ENCODE data around the gene GTF3C6.
"Not testable (repeated sequence)": the region's sequence is repeated elsewhere in the genome, so short reads cannot be mapped to it uniquely, and the experiment has no call there.

GTF3C6 gene

DNA sequence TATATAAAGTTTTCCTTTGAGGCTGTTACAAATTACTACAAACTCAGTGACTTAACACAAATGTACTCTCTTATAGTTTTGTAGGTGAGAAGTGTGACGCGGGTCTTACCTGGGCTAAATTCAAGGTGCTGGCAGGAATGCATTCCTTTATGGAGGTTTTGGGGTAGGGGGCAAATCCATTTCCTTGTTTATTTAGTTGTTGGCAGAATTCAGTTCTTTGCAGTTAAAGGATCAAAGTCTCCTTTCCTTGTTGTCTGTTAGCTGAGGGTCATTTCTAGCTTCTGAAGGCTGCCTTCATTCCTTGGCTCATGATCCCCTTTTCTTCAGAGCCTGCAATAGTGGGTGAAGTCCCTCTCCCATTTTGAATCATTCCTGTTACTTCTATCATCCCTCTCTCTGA is 10.2 kb downstream of the GTF3C6 start:
- intact Hi-C loops (cut with DNase I); DNase-seq: not testable (repeated sequence)

DNA sequence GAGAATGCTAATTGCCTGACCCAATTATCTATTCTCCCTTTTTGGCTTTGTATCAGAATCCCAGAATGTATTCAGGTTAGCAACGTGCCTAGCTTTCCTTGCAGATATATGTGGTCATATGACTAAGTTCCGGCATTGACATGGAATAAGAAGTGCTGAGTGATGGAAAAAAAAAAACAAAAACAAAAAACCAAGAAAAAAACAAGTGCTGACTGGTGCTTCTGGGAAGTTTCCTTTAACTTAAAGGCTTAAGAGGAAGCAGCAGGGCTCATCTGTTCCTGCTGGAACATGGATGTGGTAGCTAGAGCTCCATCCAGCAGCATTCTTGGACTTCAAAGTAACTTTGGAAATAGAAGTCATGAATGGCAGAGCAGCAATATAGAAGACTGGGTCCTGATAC is 13.0 kb downstream of the GTF3C6 start:
- intact Hi-C loops (cut with DNase I) = no loop called here
- no peak for DNase-seq

DNA sequence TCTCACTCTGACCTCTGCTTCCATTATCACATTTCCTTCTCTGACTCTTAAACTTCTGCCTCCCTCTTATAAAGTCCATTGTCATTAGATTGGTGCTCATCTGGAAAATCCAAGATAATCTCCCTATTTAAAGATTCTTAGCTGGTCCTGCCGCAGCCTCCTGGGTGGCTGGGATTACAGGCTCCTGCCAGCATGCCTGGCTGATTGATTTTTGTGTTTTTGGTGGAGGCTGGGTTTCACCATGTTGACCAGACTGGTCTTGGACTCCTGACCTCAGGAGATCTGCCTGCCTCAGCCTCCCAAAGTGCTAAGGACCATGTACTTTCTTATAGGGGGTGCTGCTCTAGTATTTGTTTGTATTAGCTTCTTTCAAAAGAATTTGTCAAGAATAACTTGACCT is 18.1 kb downstream of the GTF3C6 start:
- no peak for DNase-seq

DNA sequence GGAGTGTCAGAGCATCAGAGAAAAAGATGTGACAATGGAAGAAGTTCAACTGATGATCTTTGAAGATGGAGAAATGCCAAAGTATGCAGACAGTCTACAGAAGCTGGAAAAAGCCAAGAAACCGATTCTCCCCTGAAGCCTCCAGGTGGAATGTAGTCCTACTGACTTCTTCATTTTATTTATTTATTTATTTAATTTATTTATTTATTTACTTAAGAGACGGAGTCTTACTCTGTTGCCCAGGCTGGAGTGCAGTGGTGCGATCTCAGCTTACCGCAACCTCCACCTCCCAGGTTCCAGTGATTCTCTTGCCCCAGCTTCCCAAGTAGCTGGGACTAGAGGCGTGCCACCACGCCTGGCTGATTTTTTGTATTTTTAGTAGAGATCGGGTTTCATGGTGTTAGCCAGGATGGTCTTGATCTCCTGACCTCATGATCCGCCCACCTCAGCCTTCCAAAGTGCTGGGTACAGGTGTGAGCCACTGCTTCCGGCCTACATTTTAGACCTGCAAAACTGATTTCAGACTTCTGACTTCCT is 21.1 kb downstream of the GTF3C6 start:
- intact Hi-C loops (cut with DNase I) = no loop called here
- no peak for DNase-seq

More for the DNA sequence above, 18.1 kb downstream of the GTF3C6 start:
- intact Hi-C loops (cut with DNase I) = no loop called here

DNA sequence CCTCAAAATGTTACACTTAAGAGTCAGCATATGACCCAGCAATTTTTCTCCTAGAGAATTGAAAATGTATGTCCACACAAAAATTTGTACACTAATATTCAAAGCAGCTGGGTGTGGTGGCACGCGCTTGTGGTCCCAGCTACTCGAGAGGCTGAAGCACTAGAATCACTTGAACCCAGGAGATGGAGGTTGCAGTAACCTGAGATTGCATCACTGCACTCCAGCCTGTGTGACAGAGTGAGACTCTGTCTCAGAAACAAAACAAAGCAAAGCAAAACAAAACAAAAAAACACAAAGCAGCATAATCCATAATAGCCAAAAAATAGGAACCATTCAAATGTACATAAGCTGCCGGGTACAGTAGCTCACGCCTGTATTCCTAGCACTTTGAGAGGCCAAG is 21.7 kb downstream of the GTF3C6 start:
- no peak for DNase-seq
- intact Hi-C loops (cut with DNase I) = no loop called here

DNA sequence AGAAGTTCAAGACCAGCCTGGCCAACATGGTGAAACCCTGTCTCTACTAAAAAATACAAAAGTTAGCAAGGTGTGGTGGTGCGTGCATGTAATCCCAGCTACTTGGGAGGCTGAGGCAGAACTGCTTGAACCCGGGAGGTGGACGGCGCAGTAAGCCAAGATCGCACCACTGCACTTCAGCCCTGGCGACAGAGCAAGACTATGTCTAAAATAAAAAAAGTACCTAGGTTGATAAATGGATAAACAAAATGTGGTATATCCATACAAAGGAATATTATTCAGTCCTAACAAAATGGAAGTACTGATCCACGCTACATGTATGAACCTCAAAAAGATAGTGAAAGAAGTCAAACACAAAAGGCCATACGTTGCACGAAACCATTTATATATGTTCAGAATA is 22.1 kb downstream of the GTF3C6 start:
- intact Hi-C loops (cut with DNase I) = loop anchor here (1.0 kb wide), 1 partner anchor 22 kb away; the partner anchor contains the start of gene GTF3C6
- no peak for DNase-seq

DNA sequence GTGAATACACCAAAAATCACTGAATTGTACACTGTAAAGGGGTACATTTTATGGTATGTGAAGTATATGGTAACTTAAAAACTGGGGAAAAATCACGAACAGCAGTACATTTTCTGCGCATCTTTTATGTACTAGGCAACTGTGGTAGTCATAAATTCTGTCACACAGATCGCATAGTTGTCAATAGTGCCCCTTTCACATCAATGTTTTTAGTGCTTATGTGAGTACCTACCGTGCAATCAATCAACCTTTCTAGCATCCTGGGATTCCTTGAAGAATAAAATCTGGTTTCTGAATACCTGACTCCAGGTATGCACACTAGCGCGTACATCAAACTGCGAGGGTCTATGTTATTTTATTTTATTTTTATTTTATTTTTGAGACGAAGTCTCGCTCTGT is 22.7 kb downstream of the GTF3C6 start:
- intact Hi-C loops (cut with DNase I) = loop anchor here (1.0 kb wide), 1 partner anchor 23 kb away; the partner anchor contains the start of gene GTF3C6
- DNase-seq = no peak

DNA sequence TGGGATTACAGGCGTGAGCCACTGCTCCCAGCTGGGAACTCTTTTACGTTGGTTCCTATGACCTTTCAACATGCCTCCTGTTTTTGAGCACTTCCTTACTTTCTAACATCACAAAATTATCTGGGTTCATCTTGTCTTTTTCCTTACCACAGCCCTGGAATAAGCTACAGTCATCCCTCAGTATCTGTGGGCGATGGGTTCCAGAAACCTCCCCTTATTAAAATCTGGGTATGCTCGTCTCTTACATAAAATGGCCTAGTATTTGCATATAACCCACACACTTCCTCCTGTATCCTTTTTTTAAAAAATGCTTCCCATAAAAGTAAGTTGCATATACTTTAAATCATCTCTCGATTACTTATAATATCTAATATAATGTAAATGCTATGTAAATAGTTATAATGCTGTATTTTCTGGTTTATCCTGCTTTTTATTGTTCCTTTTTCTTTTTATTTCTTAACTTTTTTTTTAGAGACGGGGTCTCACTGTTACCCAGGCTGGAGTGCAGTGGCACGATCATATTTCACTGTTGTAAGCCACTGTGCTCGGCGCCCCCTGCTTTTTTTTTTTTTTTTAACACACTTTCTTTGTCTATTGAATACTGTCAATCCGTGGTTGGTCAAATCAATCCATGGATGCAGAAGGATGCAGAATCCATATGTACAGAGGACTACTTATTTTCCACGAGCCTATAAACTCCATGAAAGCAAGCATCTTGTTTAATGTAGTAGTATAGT is 32.5 kb downstream of the GTF3C6 start:
- intact Hi-C loops (cut with DNase I) = loop anchor here (10.0 kb wide), 1 partner anchor 466 kb away; no protein-coding TSS in a partner anchor
- DNase-seq = peak in 15 of 42 donors; percentile 13 to 62 (median 32)

DNA sequence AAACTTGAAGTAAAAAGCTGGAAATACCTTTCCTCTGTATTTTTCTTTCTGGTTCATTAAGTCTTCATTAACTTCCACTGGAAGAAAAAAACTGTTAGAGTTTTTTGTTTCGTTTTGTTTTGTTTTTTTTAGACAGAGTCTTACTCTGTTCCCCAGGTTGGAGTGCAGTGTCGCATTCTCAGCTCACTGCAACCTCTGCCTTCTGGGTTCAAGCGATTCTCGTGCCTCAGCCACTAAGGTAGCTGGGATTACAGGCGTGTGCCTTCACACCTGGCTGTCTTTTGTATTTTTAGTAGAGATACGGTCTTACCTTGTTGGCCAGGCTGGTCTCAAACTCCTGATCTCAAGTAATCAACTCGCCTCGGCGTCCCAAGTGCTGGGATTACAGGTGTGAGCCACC is 38.2 kb downstream of the GTF3C6 start:
- intact Hi-C loops (cut with DNase I) = loop anchor here (10.0 kb wide), 1 partner anchor 472 kb away; no protein-coding TSS in a partner anchor
- DNase-seq = no peak

DNA sequence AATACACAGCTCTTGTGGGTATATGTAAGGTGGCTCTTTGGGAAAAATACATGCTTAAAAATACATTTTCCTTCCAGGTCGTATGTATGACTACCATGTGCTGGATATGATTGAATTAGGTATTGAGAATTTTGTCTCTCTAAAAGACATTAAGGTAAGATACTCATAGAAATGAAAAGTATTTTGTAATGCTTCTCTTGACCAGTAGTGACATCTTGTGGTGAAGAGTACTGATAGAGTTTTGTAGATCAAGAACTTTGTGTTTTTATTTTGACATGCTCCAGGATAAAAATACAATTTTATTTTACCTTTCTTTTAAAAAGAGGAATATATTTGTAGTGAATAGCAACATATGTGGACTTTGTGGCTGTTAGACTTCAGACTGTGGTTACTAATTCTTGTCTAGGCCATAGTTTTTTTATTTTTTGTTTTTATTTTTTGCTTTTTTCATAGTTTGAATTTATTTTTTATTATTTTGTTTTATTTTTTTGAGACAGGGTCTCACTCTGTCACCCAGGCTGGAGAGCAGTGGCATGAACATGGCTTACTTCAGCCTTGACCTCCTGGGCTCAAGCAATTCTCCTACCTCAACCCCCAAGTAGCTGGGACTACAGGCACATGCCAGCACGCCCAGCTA is 41.2 kb downstream of the GTF3C6 start:
- no peak for DNase-seq
- intact Hi-C loops (cut with DNase I) = loop anchor here (10.0 kb wide), 1 partner anchor 475 kb away; no protein-coding TSS in a partner anchor

DNA sequence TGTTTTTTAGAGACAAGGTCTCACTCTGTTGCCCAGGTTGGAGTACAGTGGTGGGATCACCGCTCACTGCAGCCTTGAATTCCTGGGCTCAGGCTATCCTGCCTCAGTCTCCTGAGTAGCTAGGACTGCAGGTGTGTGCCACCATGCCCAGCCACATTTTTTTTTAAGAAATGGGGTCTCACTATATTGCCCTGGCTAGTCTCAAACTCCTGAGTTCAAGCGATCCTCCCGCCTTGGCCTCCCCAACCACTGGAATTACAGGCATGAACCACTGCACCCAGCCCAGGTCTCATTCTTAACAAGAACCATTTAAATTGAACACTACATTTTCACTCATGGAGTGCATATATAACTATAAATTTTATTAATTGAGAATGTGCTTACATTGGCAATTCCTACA is 43.8 kb downstream of the GTF3C6 start:
- DNase-seq = no peak
- intact Hi-C loops (cut with DNase I) = no loop called here

DNA sequence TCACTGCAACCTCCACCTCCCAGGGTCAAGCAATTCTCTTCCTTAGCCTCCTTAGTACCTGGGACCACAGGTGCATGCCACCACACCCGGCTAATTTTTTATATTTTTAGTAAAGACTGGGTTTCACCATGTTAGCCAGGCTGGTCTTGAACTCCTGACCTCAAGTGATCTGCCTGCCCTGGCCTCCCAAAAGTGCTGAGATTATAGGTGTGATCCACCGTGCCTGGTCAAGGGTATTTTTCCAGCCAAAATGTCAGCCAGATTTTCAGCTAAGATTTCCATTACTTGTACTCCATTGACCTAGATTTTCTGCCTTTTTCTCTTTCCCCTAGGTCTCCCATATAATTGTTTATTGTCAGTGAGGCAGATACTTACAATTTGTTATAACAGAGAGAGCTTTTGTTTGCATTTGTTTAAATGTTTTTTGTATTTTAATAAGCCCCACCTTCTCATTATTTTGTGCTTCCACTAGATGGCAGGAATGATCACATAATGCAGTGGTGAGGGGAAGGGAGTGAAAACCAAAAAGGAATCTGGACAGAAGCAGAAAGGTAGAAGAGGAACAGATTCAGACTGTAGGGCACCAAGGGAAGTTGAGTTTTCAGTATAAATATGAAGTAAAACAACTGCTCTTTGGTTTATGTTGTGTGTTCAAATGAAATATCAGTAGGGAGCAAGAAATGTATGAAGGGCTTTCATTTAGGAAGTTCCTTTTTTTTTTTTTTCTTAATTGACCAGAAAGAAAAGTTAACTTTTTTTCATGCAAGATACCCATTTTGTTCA is 53.0 kb downstream of the GTF3C6 start:
- intact Hi-C loops (cut with DNase I) = loop anchor here (10.0 kb wide), 1 partner anchor 203 kb away; no protein-coding TSS in a partner anchor
- DNase-seq = peak in 4 of 42 donors; percentile 7 to 44 (median 14)

DNA sequence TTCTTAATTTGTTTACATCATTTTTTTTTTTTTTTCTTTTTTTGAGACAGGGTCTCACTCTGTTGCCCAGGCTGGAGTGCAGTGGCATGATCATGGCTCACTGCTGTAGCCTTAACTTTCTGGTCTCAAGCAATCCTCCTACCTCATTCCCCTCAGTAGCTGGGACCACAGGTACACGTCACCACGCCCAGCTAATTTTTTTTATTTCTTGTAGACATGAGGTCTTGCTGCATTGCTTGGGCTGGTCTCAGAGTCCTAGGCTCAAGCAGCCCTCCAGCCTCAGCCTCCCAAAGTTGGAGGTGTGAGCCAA is 53.6 kb downstream of the GTF3C6 start:
- intact Hi-C loops (cut with DNase I) = loop anchor here (10.0 kb wide), 1 partner anchor 203 kb away; no protein-coding TSS in a partner anchor
- no peak for DNase-seq

DNA sequence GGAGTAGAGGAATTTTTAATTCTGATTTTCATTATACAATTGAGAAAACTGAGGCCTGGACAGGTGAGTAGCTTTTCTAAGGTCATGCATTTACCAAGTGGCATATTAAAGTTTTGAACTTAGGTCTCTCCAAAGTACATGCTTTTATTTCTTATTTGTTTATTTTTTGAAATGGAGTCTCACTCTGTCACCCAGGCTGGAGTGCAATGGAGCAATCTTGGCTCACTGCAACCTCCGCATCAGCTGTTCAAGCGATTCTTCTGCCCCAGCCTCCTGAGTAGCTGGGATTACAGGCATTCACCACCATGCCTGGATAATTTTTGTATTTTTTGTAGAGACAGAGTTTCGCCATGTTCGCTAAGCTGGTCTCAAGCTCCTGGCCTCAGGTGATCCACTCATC is 54.0 kb downstream of the GTF3C6 start:
- DNase-seq = not testable (repeated sequence)
- intact Hi-C loops (cut with DNase I) = loop anchor here (10.0 kb wide), 1 partner anchor 202 kb away; no protein-coding TSS in a partner anchor

DNA sequence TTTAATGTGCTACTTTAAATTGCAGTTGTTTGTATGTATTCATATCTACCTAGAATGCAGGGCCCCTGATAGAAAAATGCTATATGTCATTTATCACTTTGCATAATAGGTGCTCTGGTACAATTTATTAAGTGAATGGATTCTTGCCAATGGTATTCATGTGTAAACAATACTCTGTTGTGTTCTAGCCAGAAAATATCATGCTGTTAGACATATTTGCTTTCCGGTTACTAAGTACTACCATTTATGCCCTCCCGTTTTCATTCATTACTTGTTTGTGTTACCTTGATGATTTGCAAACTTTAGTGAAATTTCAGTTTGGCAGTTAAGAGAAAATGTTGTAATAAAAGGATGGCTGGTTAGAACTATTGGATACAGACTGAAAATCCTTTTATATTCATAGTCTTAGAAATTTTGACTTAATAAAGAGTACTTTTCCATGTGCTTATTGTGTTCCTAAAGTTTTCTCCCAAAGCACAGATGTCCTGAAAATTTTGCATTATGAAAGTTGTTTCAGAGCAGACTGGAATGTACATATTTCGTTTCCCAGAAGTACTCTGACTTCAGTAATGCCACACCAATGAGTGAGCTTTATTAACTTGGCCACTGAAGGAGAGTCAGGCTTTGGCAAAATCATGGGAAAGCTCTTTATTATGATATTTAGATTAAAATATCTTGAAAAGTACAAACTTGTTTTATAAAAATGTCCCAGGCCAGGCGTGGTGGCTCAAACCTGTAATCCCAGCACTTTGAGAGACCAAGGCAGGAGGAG is 54.8 kb downstream of the GTF3C6 start:
- DNase-seq = no peak

DNA sequence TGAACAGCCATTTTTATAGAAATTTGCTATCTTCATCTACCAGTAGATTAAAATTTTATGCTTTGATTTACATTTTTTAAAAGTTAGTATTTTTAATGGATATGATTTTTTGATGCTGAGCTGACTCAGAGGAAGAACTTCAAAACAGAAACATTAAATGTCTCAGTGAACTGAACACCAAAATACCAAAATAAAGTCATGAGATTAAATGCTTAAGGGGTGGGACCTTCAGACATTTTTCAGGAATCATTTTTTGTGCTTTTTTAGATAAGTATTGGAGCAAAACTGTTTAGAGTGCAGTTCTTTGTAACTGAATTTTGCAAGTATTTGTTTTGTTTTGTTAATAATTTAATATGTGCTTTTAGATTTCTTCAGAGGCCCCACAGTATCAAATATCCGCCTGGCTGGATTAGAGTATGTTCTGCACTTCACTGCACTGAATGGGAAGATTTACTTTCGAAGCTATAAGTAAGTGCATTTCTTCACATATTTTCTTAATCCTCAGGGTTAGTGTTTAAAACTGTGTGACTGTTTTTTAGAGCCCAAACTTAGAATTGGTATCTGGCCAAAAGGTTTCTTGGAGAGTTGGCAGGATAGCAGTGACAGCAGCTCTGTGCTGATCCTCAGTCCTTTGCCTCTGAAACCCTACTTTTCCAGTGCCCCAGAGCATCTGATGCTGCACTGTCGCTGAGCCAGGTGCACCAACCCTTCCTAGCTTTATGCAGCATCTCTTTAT is 57.1 kb downstream of the GTF3C6 start:
- intact Hi-C loops (cut with DNase I) = loop anchor here (10.0 kb wide), 1 partner anchor 199 kb away; no protein-coding TSS in a partner anchor

More for the DNA sequence above, 54.8 kb downstream of the GTF3C6 start:
- intact Hi-C loops (cut with DNase I) = loop anchor here (10.0 kb wide), 1 partner anchor 201 kb away; no protein-coding TSS in a partner anchor

DNA sequence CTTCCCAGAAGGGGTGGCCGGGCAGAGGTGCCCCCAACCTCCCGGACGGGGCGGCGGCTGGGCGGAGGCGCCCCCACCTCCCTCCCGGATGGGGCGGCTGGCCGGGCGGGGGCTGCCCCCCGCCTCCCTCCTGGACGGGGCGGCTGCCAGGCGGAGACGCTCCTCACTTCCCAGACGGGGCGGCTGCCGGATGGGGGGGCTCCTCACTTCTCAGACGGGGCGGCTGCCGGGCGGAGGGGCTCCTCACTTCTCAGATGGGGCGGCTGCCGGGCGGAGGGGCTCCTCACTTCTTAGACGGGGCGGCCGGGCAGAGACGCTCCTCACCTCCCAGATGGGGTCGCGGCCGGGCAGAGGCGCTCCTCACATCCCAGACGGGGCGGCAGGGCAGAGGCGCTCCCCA is 58.7 kb downstream of the GTF3C6 start:
- intact Hi-C loops (cut with DNase I) = loop anchor here (10.0 kb wide), 1 partner anchor 198 kb away; no protein-coding TSS in a partner anchor

More for the DNA sequence above, 57.1 kb downstream of the GTF3C6 start:
- DNase-seq = no peak

More for the DNA sequence above, 58.7 kb downstream of the GTF3C6 start:
- DNase-seq = not testable (repeated sequence)

Data from head of caudate nucleus (tissue), 42 donors.